ENCODE data around the gene MYO9A.

MYO9A gene

DNA sequence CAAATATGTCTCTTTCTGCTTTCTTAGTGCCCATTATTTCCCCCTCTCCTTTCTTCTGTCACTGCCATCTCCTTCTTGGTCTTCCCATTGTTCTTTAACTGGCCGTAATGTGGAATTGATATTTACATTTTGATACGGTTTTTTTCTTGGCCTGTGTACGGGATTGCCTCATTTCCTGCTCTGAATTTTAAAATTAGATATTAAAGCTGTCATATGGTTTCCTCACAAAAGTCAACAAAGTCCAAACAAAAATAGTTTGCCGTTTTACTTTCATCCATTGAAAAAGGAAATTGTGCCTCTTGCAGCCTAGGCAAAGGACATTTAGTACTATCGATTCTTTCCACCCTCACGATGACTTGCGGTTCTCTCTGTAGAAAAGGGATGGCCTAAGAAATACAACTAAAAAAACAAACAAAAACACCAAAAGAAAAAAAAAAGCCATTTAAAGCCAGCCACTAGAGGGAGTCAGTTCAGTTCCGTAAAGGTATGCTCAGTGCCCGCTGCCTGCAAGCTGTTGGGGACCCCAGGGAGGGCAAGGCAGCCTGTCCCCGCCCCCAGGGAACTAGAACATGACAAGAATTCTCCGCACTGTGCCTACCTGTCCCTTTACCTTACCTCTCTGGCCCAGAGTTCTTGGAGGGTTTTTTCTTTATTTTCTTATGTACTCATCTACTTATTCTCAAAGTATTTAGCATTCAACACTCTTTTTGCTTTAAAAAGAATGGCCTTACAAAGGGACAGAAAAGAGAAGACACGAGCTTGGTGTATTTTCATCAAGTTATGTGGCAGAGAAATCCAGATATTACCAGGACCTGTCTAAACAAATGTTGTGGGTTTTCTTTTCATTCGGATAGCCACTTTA is 337.6 kb downstream of the MYO9A start:
- DNase-seq (ENCODE audit: low read depth, low spot score): peak; percentile 70
- no peak overlapping the region for H3K4me3 ChIP-seq (ENCODE audit: low read depth, low read length)

DNA sequence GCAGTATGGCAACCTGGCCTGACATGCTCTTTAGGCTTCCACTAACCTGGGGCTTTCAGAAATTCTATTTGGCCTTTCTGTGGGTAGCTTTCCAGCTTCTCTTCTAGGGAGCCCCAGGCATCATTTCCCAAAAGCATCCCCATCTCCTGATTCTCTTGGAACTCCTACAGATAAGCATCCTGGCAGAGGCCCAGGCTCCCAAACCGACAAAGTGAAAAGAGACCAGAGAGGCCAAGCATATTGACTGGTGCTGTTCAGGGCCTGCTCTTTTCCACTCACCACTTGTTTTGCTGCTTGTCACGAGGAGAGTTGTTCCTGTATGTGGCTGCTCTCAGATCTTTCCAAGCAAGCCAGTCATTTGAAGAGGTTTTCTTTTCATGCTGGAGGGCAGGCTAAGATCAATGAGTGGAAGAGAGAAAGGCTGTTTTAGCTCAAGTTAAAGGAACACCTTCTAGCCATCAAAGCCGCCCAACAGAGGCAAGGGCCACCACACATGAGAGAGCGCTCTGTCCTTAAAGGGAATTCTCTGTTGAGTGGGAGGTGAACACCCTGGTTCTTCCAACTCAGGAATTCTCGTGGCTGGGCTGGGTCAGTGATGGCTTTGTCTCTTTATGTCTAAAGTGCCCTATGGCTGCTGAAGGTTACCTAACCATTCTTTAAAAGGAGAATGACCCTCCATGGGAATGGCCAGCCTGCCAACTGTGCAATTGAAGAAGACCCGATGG is 338.7 kb downstream of the MYO9A start:
- TF ChIP-seq, protein P1, sequence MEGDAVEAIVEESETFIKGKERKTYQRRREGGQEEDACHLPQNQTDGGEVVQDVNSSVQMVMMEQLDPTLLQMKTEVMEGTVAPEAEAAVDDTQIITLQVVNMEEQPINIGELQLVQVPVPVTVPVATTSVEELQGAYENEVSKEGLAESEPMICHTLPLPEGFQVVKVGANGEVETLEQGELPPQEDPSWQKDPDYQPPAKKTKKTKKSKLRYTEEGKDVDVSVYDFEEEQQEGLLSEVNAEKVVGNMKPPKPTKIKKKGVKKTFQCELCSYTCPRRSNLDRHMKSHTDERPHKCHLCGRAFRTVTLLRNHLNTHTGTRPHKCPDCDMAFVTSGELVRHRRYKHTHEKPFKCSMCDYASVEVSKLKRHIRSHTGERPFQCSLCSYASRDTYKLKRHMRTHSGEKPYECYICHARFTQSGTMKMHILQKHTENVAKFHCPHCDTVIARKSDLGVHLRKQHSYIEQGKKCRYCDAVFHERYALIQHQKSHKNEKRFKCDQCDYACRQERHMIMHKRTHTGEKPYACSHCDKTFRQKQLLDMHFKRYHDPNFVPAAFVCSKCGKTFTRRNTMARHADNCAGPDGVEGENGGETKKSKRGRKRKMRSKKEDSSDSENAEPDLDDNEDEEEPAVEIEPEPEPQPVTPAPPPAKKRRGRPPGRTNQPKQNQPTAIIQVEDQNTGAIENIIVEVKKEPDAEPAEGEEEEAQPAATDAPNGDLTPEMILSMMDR (IDR thresholded peaks at IDR 0.05; ENCODE audit: low read depth, low read length): no peak
- no peak for DNase-seq (ENCODE audit: low read depth, low spot score)
- H3K4me3 ChIP-seq (ENCODE audit: low read depth, low read length): no peak overlapping the region
- in situ Hi-C loops (cut with HindIII; ENCODE audit: low sequenced_read_pairs): no loop called here

More for the DNA sequence above, 337.6 kb downstream of the MYO9A start:
- TF ChIP-seq, protein P1 (IDR thresholded peaks at IDR 0.05; ENCODE audit: low read depth, low read length): peak; percentile 80
- in situ Hi-C loops (cut with HindIII; ENCODE audit: low sequenced_read_pairs): no loop called here

DNA sequence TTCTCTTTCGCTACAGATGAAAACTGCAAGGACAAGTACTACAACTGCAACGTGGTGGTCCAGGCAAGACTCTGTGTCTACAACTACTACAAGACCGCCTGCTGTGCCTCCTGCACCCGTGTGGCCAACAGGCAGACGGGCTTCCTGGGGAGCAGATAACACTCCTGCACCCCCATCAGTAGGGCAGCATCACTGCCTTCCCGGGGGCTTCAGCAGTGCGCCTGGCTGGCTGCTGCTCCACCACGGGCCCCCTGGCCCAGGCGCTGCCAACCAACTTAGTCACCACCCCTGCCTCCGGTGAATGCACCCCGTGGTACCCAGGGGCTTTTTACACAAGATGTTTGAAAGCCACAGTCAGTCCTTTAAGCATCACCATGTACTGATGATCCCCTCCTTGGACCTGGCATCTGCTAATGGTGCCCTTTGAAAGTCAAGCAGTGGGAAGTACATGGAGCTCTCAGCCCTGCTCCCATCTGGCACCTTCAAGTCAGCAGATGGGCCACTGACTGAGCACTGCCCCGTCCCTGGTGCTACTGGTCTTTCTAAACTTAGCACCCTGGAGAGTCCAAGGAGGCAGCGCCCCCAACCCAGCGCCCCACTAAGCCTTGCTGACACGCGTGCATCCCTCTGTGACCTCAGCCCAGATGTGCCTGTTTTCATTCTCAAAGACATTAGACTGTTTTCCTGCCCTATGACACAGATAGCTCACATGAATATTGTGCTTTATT is 340.6 kb downstream of the MYO9A start:
- DNase-seq (ENCODE audit: low read depth, low spot score): no peak
- no peak overlapping the region for H3K4me3 ChIP-seq (ENCODE audit: low read depth, low read length)
- in situ Hi-C loops (cut with HindIII; ENCODE audit: low sequenced_read_pairs): no loop called here
- TF ChIP-seq, protein P1 (IDR thresholded peaks at IDR 0.05; ENCODE audit: low read depth, low read length): no peak

DNA sequence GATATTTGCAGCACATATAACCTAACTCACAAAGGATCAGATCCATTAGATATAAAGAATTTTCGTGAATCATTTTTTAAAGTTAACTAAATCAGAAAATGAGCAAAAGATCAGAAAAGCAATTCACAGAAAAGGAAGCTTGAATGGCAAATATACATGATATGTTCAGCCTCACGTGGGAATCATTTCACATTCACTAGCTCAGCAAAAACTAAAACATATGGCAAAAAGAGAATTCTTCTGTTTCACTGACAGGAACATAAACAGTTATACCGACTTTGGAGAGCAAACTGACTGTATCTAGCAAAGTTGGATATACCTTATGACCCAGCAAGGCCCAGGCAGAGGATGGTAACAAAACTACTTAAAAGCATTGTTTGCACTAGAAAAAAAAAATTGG is 341.6 kb downstream of the MYO9A start:
- DNase-seq (ENCODE audit: low read depth, low spot score): no peak
- TF ChIP-seq, protein P1 (IDR thresholded peaks at IDR 0.05; ENCODE audit: low read depth, low read length): no peak
- in situ Hi-C loops (cut with HindIII; ENCODE audit: low sequenced_read_pairs): no loop called here
- H3K4me3 ChIP-seq (ENCODE audit: low read depth, low read length): no peak overlapping the region

DNA sequence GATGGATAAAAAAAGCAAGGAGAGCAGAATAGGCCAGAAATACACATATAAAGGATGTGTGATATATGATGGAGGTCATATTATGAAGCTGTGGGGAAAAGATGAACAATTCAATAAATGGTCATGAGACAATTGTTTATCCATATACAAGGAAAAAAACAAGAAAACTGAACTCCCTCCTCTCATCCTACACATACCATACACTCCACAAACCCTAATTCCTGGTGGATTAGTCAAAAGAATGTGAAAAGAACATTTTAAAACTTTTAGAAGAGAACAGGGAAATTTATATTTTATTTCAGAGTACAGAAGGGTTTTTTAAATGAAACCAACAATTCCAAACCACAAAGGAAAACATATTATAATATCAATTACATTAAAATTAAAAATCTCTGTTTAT is 342.1 kb downstream of the MYO9A start:
- TF ChIP-seq, protein P1 (IDR thresholded peaks at IDR 0.05; ENCODE audit: low read depth, low read length): no peak
- no peak overlapping the region for H3K4me3 ChIP-seq (ENCODE audit: low read depth, low read length)
- no peak for DNase-seq (ENCODE audit: low read depth, low spot score)
- in situ Hi-C loops (cut with HindIII; ENCODE audit: low sequenced_read_pairs): no loop called here

DNA sequence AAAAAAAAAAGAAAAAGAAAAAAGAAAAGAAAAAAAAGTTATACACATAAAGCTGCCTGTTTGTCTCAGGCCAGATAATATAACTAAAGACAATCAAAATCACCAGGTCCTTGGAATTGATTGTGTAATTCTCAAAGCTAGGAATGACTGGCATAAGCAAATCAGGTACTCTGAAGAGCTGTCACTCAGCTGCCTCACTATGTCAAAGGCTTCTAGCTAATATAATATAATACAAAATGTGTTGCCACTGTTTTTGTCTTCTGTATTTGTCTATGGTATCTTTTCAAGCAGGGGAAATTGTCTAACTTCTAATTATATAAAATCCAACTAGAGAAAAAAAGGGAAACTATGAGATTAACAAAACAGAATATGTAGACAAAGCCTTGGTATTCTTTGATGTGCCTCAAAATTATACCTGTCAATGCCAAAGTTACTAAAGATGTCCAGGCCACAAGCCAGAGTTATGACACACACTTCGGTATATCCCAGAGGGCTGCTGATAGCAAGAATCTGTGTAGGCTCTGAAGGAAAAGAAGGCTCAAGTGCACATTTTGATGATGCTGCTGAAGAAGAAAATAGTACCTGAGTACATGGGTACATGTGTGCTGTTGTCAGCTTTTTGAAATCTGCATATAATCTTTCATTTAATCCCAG is 344.6 kb downstream of the MYO9A start:
- TF ChIP-seq, protein P1 (IDR thresholded peaks at IDR 0.05; ENCODE audit: low read depth, low read length): no peak
- in situ Hi-C loops (cut with HindIII; ENCODE audit: low sequenced_read_pairs): no loop called here
- no peak for DNase-seq (ENCODE audit: low read depth, low spot score)
- no peak overlapping the region for H3K4me3 ChIP-seq (ENCODE audit: low read depth, low read length)
